SK-N-MC (cell line): Measurements from ENCODE around the gene CAMTA1.

Experiments used
- EZH2 ChIP-seq: fragments of 200-600 bp; sonication (generic); IDR thresholded peaks from one replicate; pipeline ENCODE4 v1.6.1; 2017; ENCODE audit warnings: antibody characterized with exemption
- FOXP2 ChIP-seq: optimal IDR thresholded peaks from 2 replicates; pipeline ENCODE3; 2011; ENCODE audit warnings: mild to moderate bottlenecking, moderate library complexity; ENCODE audit not compliant: insufficient read depth; ENCODE audit errors: extremely low read length, control extremely low read depth
- POLR2AphosphoS5 ChIP-seq: IDR thresholded peaks from 2 replicates; pipeline ENCODE4 v1.6.1; 2012; ENCODE audit warnings: mild to moderate bottlenecking, low read depth, low read length, borderline replicate concordance

GRCh38 chr1:7458946-7459345 is 673.7 kb downstream of the CAMTA1 start:
- TF ChIP-seq EZH2 (no peak), POLR2AphosphoS5 (no peak), FOXP2 (no peak)
